Measurements from ENCODE around the gene RNF41.

DNA sequence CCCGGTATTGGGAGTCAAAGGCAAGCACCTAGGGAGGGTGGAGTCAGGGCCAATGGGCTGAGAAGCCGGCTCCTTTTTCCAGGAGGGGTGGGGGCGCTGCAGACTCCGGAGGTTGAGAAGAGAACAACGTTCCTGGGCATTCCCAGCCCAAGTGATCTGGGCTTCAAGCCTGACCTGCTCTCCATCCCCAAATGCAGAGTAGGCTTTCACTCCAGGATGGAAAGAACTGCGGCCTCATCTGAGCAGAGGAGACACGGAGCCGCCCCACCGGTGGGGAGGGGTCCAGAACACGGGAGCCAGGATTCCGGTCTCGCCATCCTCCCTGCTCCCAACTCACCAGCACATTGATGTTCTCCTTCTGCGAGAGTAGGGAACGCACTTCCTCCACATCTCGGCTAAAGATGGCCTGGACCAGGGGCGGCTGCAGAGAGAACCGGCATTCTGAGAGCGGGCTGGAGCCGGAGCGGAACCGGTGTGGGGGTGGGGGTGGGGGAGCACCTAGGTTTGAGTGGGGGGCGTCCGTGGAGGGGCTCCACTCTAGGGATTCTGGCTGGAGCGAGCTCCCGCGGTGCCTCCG lies 35.9 kb upstream of the RNF41 start:
- TF ChIP-seq, protein P1, sequence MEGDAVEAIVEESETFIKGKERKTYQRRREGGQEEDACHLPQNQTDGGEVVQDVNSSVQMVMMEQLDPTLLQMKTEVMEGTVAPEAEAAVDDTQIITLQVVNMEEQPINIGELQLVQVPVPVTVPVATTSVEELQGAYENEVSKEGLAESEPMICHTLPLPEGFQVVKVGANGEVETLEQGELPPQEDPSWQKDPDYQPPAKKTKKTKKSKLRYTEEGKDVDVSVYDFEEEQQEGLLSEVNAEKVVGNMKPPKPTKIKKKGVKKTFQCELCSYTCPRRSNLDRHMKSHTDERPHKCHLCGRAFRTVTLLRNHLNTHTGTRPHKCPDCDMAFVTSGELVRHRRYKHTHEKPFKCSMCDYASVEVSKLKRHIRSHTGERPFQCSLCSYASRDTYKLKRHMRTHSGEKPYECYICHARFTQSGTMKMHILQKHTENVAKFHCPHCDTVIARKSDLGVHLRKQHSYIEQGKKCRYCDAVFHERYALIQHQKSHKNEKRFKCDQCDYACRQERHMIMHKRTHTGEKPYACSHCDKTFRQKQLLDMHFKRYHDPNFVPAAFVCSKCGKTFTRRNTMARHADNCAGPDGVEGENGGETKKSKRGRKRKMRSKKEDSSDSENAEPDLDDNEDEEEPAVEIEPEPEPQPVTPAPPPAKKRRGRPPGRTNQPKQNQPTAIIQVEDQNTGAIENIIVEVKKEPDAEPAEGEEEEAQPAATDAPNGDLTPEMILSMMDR (IDR thresholded peaks at IDR 0.05), result no peak
- TF ChIP-seq, protein P2, sequence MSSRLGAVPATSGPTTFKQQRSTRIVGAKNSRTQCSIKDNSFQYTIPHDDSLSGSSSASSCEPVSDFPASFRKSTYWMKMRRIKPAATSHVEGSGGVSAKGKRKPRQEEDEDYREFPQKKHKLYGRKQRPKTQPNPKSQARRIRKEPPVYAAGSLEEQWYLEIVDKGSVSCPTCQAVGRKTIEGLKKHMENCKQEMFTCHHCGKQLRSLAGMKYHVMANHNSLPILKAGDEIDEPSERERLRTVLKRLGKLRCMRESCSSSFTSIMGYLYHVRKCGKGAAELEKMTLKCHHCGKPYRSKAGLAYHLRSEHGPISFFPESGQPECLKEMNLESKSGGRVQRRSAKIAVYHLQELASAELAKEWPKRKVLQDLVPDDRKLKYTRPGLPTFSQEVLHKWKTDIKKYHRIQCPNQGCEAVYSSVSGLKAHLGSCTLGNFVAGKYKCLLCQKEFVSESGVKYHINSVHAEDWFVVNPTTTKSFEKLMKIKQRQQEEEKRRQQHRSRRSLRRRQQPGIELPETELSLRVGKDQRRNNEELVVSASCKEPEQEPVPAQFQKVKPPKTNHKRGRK (CRISPR knock-in tag; IDR thresholded peaks at IDR 0.05; ENCODE audit: borderline replicate concordance), result no peak
- TF ChIP-seq, protein P3, sequence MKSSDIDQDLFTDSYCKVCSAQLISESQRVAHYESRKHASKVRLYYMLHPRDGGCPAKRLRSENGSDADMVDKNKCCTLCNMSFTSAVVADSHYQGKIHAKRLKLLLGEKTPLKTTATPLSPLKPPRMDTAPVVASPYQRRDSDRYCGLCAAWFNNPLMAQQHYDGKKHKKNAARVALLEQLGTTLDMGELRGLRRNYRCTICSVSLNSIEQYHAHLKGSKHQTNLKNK (CRISPR knock-in tag; IDR thresholded peaks at IDR 0.05), result no peak
- no peak for TF ChIP-seq MYBL2 (CRISPR knock-in tag; IDR thresholded peaks at IDR 0.05)
- no peak for TF ChIP-seq ZNF416 (CRISPR knock-in tag; IDR thresholded peaks at IDR 0.05)
- TF ChIP-seq, protein P4, sequence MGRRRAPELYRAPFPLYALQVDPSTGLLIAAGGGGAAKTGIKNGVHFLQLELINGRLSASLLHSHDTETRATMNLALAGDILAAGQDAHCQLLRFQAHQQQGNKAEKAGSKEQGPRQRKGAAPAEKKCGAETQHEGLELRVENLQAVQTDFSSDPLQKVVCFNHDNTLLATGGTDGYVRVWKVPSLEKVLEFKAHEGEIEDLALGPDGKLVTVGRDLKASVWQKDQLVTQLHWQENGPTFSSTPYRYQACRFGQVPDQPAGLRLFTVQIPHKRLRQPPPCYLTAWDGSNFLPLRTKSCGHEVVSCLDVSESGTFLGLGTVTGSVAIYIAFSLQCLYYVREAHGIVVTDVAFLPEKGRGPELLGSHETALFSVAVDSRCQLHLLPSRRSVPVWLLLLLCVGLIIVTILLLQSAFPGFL (CRISPR knock-in tag; IDR thresholded peaks at IDR 0.05; ENCODE audit: borderline replicate concordance), result no peak
- TF ChIP-seq, protein P5, sequence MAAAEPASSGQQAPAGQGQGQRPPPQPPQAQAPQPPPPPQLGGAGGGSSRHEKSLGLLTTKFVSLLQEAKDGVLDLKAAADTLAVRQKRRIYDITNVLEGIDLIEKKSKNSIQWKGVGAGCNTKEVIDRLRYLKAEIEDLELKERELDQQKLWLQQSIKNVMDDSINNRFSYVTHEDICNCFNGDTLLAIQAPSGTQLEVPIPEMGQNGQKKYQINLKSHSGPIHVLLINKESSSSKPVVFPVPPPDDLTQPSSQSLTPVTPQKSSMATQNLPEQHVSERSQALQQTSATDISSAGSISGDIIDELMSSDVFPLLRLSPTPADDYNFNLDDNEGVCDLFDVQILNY (CRISPR knock-in tag; IDR thresholded peaks at IDR 0.05), result no peak
- no peak for TF ChIP-seq JUN (CRISPR knock-in tag; IDR thresholded peaks at IDR 0.05)
- TF ChIP-seq, protein P6, sequence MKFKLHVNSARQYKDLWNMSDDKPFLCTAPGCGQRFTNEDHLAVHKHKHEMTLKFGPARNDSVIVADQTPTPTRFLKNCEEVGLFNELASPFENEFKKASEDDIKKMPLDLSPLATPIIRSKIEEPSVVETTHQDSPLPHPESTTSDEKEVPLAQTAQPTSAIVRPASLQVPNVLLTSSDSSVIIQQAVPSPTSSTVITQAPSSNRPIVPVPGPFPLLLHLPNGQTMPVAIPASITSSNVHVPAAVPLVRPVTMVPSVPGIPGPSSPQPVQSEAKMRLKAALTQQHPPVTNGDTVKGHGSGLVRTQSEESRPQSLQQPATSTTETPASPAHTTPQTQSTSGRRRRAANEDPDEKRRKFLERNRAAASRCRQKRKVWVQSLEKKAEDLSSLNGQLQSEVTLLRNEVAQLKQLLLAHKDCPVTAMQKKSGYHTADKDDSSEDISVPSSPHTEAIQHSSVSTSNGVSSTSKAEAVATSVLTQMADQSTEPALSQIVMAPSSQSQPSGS (CRISPR knock-in tag; IDR thresholded peaks at IDR 0.05; ENCODE audit: borderline replicate concordance, low read depth), result no peak
- no peak for TF ChIP-seq ZNF317 (CRISPR knock-in tag; IDR thresholded peaks at IDR 0.05; ENCODE audit: borderline replicate concordance, low read depth)

All from WTC11 (cell line).